Gastroesophageal sphincter (tissue), 4 donors: ENCODE measurements around the gene SPOCK3. TPM values are rescaled to one million over a fixed set of nuclear protein-coding genes. Genes with fewer than 3 reads are reported as not detected.

Experiments used
- ATAC-seq: fragments of 150-250 bp; one replicate; pipeline ENCODE4 v1.9.1; 2016; ENCODE audit warnings: mild to moderate bottlenecking, moderate library complexity
- H3K27ac ChIP-seq, 4 donors: fragments of 200-600 bp; sonication (generic) in 3 of 4; 1 replicate in 3 of 4; 2 replicates in 1 of 4; pipeline ENCODE4 v1.5.1; 2016 to 2019
- H3K27me3 ChIP-seq: fragments of 200-600 bp; sonication (generic); one replicate; pipeline ENCODE4 v1.5.1; 2019
- H3K36me3 ChIP-seq, 2 donors: fragments of 200-600 bp; sonication (generic); one replicate each; pipeline ENCODE4 v1.5.1; 2019; ENCODE audit warnings: control low read depth in 1 of 2
- H3K4me1 ChIP-seq, 3 donors: fragments of 200-600 bp; sonication (generic); 1 replicate in 2 of 3; 2 replicates in 1 of 3; pipeline ENCODE4 v1.5.1; 2016 to 2019; ENCODE audit warnings: control low read depth in 2 of 3
- H3K4me3 ChIP-seq, 2 donors: fragments of 200-600 bp; sonication (generic); one replicate each; pipeline ENCODE4 v1.5.1; 2019; ENCODE audit warnings: mild to moderate bottlenecking in 1 of 2, moderate library complexity in 1 of 2
- H3K9me3 ChIP-seq, 3 donors: fragments of 200-600 bp; sonication (generic); one replicate each; pipeline ENCODE4 v1.5.1; 2017 to 2019; ENCODE audit warnings: control low read depth in 2 of 3
- EP300 ChIP-seq: sonication (generic); formaldehyde crosslinking; IDR thresholded peaks from one replicate; pipeline ENCODE4 v1.6.1; 2017; ENCODE audit warnings: antibody characterized with exemption, mild to moderate bottlenecking
- POLR2A ChIP-seq, 2 donors: fragments of 450-650 bp; IDR thresholded peaks; one replicate each; pipeline ENCODE4 v1.6.1; 2017; ENCODE audit warnings: antibody characterized with exemption in 2 of 2, mild to moderate bottlenecking in 2 of 2, moderate library complexity in 1 of 2
- POLR2AphosphoS5 ChIP-seq: sonication (generic); formaldehyde crosslinking; IDR thresholded peaks from one replicate; pipeline ENCODE4 v1.6.1; 2017; ENCODE audit warnings: antibody characterized with exemption
- WGBS, 2 donors: methylation state at CpG; one replicate each; pipeline ENCODE4 v1.1.5; 2018; ENCODE audit warnings: low coverage in 1 of 2; 5-methylcytosine and 5-hydroxymethylcytosine counted together
- total RNA-seq, 4 donors: library from RNA; depleted of rRNA; stranded (reverse); fragments of >200 nt; gene quantifications; one replicate each; pipeline ENCODE4 v1.1.0, GENCODE V29; 2016
- TF ChIP-seq, protein P1 (sequence below), 4 experiments: fragments of 200-600 bp in 2 of 4; fragments of 450-650 bp in 2 of 4; sonication (generic) in 1 of 4; IDR thresholded peaks; one replicate each; pipeline ENCODE4 v1.5.1; 2017 to 2019; ENCODE audit warnings: antibody characterized with exemption in 4 of 4, mild to moderate bottlenecking in 2 of 4, moderate library complexity in 2 of 4

The SPOCK3 gene
- total RNA-seq, 4 donors from 2014 or later = 0.57 to 7.8 (median 3.0) TPM

DNA sequence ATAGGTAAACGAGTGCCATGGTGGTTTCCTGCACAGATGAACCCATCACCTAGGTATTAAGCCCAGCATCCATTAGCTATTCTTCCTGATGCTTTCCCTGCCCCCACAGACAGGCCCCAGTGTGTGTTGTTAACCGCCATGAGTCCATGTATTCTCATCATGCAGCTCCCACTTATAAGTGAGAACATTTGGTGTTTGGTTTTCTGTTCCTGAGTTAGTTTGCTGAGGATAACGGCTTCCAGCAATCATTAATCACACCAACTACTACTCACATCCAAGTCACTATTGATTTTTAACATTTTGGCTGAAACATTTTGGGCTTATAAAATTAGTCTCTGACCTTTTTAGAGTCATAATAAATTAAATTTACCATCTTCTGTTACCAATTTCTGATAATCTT, 205.3 kb downstream of the SPOCK3 start:
- no peak for ATAC-seq
- TF ChIP-seq POLR2A (IDR thresholded peaks at IDR 0.05) (no peak), POLR2AphosphoS5 (no peak), EP300 (no peak)
- TF ChIP-seq, protein P1, sequence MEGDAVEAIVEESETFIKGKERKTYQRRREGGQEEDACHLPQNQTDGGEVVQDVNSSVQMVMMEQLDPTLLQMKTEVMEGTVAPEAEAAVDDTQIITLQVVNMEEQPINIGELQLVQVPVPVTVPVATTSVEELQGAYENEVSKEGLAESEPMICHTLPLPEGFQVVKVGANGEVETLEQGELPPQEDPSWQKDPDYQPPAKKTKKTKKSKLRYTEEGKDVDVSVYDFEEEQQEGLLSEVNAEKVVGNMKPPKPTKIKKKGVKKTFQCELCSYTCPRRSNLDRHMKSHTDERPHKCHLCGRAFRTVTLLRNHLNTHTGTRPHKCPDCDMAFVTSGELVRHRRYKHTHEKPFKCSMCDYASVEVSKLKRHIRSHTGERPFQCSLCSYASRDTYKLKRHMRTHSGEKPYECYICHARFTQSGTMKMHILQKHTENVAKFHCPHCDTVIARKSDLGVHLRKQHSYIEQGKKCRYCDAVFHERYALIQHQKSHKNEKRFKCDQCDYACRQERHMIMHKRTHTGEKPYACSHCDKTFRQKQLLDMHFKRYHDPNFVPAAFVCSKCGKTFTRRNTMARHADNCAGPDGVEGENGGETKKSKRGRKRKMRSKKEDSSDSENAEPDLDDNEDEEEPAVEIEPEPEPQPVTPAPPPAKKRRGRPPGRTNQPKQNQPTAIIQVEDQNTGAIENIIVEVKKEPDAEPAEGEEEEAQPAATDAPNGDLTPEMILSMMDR (IDR thresholded peaks at IDR 0.05) = no peak

DNA sequence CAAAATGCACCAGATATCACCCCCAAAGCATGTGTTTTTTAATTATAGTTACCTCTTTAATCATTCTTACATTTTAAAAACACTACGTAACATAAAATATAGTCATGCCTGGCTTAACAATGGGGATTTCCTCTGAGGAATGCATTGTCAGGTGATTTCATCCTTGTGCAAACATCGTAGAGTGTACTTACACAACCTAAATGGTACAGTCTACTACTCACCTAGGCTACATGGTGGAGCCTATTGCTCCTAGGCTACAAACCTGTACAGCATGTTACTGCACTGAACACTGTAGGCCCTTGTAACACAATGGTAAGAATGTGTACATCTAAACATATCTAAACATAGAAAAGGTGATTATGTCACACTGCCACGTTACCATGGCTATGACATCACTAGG, 208.6 kb downstream of the SPOCK3 start:
- 76 to 85% methylated on average over 3 of the region's 3 CpGs for WGBS, 2 donors
- Histone ChIP-seq H3K27ac (no peak overlapping the region), H3K27me3 (no peaks in the 10 kb centered on the region), H3K4me3 (no peak overlapping the region), H3K9me3 (no peaks in the 10 kb centered on the region), H3K4me1 (no peaks in the 10 kb centered on the region), H3K36me3 (no peaks in the 10 kb centered on the region)
- ATAC-seq = no peak
- TF ChIP-seq POLR2A (IDR thresholded peaks at IDR 0.05) = no peak
- TF ChIP-seq EP300 = no peak
- no peak for TF ChIP-seq POLR2AphosphoS5
- TF ChIP-seq, protein P1 (IDR thresholded peaks at IDR 0.05) = no peak

More for the DNA sequence above, 205.3 kb downstream of the SPOCK3 start:
- H3K4me3 ChIP-seq = no peak overlapping the region
- no peaks in the 10 kb centered on the region for H3K9me3 ChIP-seq
- 69 to 83% methylated on average over 2 to 3 of the region's 3 CpGs for WGBS, 2 donors
- no peaks in the 10 kb centered on the region for H3K27me3 ChIP-seq
- no peaks in the 10 kb centered on the region for H3K36me3 ChIP-seq
- no peaks in the 10 kb centered on the region for H3K4me1 ChIP-seq
- no peak overlapping the region for H3K27ac ChIP-seq

DNA sequence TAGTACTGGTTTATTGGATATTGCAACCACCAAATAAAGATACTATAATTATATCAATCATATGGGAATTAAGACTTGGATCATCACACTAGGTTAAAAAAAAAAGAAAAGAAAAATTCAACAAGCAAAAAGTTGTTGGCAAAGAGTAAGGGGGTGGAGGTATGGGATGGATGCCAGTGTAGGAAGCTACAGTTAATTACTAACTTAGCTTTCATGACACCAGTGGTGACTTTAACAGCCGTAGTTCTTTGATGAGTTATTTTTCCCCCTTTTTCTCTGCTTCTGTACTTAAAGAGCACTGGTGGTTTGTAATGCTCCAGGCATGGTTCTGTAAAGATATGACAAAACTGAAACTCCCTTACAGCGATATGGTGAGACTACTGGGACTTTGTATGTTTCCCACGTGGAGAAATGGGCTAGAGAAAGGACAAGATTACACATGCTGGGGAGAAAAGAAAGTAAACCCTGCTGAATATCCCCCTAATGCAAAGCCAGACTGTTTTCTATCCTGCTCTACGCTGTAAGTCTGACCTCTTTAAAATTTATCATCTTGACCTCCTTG, 210.8 kb downstream of the SPOCK3 start:
- Histone ChIP-seq H3K36me3 (no peaks in the 10 kb centered on the region), H3K4me3 (no peak overlapping the region), H3K9me3 (no peaks in the 10 kb centered on the region), H3K4me1 (no peaks in the 10 kb centered on the region), H3K27me3 (no peaks in the 10 kb centered on the region), H3K27ac (no peak overlapping the region)
- WGBS, 2 donors = 61 to 68% methylated on average over 4 of the region's 4 CpGs
- no peak for ATAC-seq
- TF ChIP-seq, protein P1 (IDR thresholded peaks at IDR 0.05) = no peak
- TF ChIP-seq POLR2A (IDR thresholded peaks at IDR 0.05) = no peak
- TF ChIP-seq EP300 = no peak
- no peak for TF ChIP-seq POLR2AphosphoS5

DNA sequence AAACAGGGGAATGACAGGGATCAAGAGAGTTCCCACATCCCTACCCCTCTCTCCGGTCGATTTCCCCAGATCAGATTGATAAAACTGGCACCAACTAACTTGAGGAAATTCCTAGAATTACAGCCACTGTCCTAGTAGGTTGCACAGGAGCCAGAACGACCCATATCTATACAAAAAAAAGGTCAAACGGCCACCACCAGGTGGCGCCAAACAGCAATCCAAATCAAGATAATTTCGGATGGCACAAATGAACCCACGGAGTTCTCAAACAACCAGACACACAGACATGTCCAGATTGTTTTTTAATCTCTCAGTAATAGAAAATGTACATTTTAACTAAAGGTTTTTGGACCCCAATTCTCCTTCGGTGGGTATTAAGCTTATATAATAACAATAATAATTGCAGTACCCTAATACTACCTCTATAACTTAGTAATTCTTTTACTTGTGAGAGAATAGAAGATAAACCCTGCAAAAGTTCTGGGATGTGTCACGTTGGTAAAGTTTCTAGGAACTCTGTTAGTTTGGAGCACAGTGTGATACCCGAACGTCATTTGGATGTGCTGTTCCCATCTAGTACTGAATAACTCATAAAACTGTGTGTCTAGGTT, 212.6 kb downstream of the SPOCK3 start:
- H3K9me3 ChIP-seq = no peaks in the 10 kb centered on the region
- H3K4me3 ChIP-seq = no peak overlapping the region
- no peaks in the 10 kb centered on the region for H3K36me3 ChIP-seq
- no peak overlapping the region for H3K27ac ChIP-seq
- H3K27me3 ChIP-seq = no peaks in the 10 kb centered on the region
- no peaks in the 10 kb centered on the region for H3K4me1 ChIP-seq
- ATAC-seq = no peak
- WGBS, 2 donors = 24 to 27% methylated on average over 9 to 11 of the region's 11 CpGs
- TF ChIP-seq, protein P1 (IDR thresholded peaks at IDR 0.05) = peak; percentile 34 to 76 (median 58)
- TF ChIP-seq EP300 = no peak

DNA sequence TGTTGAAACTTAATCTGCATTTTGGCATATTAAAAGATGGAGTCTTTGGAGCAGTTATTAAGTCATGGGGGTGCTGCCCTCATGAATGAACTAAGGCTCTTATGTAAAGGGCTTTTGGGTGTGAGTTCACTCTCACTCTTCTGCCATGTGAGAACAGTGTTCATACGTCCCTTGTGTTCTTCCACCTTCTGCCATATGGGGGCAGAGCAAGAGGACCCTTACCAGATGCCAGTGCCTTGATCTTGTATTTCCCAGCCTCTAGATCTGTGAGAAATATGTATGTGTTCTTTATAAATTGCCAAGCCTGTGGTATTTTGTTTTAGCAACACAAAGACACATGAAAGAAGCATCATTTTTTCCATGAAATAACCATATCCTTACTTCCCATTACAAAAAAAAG, 213.9 kb downstream of the SPOCK3 start:
- no peaks in the 10 kb centered on the region for H3K4me1 ChIP-seq
- no peaks in the 10 kb centered on the region for H3K9me3 ChIP-seq
- no peak overlapping the region for H3K4me3 ChIP-seq
- 13% methylated on average over 1 of the region's 1 CpG; no CpG with 5 or more reads in 1 of the 2 donors for WGBS, 2 donors
- ATAC-seq = no peak
- H3K27me3 ChIP-seq = no peaks in the 10 kb centered on the region
- TF ChIP-seq POLR2AphosphoS5 (no peak), EP300 (no peak)
- no peak overlapping the region for H3K27ac ChIP-seq
- H3K36me3 ChIP-seq = no peaks in the 10 kb centered on the region
